ENCODE measurements around the gene SLC35E3.

Gene SLC35E3

GRCh38 chr12:68769941-68770340, 24.0 kb downstream of the SLC35E3 start:
- in situ Hi-C loops (cut with MboI; ENCODE audit: low sequenced_read_pairs) = no loop called here

DNA sequence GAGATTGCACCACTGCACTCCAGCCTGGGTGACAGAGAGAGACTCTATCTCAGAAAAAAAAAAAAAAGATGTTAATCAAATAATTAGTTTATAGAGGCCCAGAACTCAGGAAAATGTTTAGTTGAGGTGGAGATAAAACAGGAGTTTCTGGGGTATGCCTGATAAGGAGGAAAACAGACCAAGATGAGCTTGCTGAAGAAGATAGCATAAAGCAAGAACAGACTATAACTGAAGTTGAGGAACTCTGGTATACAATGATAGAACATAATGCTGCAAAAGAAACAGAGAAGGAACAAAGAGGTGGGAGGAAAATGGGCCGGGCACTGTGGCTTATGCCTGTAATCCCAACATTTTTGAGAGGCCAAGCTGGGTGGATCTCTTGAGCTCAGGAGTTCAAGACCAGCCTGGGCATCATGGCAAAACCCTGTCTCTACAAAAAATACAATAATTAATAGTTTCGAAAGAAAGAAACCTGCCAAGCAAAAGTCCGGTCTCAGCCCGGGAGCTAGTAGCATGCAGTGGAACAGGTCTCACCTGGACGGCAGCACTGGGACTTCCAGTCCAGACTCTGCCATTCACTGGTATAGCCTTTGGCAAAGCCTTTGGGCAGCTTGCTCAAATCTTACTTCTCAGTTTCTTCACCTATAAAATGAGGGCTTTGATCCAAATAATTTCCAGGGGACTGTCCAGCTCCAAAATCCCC, 25.4 kb downstream of the SLC35E3 start:
- in situ Hi-C loops (cut with MboI; ENCODE audit: low sequenced_read_pairs) = no loop called here

DNA sequence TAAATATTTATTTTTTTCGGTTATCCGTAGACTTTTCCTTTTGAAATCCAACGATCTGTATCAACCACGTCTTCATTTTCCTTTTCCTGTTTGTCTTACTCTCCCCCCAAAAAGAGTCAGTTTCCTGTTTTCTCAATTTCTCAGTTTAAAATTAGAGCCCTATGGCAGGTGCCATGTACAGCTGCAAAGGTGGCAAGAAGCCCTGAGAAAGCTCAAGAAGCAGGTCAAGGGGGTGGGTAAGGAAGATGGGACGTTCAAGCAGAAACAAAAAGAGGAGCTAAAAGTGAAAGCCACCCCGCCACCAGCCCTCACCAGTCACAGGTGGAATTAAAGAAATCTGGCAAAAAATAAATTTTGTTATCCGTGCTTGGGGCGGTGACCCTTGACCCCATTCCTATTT, 26.7 kb downstream of the SLC35E3 start:
- in situ Hi-C loops (cut with MboI; ENCODE audit: low sequenced_read_pairs) = no loop called here

DNA sequence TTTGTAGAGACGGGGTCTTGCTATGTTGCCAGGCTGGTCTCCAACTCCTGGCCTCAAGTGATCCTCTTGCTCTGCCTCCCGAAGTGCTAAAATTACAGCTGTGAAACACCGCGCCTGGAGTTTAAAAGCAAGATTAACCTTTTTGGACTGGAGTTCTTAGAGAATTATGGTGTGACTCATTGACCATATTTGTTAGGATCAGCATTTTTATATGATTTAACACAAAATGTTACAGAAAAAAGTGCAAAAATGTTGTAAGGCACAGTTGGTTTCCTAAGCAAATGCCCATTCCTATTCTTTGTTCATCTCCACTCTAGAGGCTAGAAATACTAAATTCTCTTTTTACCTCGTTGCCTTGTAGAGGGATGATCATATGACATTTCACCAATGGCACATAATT, 27.6 kb downstream of the SLC35E3 start:
- in situ Hi-C loops (cut with MboI; ENCODE audit: low sequenced_read_pairs) = no loop called here

DNA sequence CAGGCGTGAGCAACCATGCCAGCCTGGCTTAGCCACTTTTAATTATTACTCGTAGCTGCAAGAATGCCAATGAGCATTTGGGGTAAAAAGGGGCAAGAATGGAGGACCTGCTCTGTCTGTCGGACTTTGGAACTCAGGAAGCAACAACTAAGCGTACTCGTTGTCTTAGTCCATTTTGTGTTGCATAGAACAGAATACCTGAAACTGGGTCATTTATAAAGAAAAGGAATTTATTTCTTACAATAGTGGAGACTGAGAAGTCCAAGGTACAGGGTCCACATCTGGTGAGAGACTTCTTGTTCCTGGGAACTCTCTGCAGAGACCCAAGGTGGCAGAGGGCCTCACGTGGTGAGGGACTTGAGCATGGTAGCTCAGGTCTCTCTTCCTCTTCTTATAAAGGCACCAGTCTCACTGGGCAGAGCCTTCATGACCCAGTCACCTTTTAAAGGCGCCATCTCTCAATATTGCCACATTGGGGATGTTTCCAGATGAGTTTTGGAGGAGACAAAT, 29.2 kb downstream of the SLC35E3 start:
- in situ Hi-C loops (cut with MboI; ENCODE audit: low sequenced_read_pairs) = no loop called here

DNA sequence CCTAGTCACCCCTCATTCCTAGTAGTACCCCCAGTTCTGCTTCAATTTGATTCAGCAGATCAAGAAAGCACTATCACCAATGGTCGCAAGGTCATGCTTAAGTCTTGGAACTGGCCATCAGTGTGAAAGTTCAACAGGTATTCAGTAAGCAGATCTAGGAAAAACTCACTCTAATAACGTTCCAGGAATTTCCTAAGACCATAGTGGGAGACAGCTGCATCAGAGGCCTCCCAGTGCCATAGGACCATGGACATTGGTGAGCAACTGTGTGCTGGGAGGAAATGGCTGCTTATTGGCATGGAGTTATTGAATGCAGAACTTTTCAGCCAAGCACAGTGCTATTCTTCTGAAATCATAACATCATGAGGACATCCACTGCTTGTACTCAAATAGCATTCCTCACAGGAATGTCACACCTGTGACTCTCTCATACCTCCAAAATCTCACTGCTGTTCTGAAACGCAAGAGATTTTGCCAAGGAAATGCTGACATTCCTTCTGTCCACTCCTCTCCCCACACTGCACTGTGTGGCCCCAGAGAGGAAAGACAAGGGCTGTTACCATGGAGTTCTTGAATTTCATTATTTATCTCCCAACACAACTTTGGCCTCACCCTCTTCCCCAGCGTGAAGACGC, 31.1 kb downstream of the SLC35E3 start:
- in situ Hi-C loops (cut with MboI; ENCODE audit: low sequenced_read_pairs) = no loop called here

DNA sequence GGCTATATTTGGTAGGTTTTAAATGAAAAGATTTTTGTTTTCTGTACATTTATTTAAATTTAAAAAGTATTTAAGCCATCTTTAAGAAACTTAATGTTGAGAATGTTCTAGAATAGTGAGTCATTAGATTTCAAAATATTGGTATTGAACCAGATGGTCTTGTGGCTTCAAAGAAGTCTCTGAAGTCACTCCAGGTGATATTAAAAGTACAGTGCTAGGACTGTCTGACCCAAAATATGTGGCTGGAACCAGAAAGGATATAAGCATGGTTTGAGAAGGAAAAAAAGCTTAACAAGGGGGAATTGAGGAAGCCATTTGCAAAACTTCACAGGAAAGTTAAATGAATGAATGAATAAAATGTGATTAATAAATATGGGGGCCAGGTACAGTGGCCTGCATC, 33.3 kb downstream of the SLC35E3 start:
- in situ Hi-C loops (cut with MboI; ENCODE audit: low sequenced_read_pairs) = no loop called here

DNA sequence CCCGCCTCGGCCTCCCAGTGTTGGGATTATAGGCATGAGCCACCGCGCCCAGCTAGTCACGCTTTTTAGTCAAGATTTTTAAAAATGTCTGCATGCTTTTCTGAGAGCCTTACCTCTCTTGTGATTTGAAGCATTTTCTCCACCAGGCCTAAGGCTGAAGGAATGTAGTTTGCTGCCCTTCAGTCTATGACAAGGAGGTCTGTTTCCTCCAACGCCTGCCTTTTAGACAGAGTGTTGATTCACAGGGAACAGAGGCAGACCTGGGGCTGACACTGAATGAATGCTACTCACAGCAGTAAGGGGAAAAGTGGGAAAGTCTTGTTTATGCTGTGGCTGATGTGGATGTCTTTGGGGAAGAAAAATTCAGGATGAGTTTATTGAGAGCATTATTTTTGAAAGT, 34.8 kb downstream of the SLC35E3 start:
- in situ Hi-C loops (cut with MboI; ENCODE audit: low sequenced_read_pairs) = no loop called here

- in situ Hi-C loops (cut with MboI; ENCODE audit: low sequenced_read_pairs) = no loop called here
Observed at GRCh38 chr12:68781728-68782127, 35.8 kb downstream of the SLC35E3 start.

DNA sequence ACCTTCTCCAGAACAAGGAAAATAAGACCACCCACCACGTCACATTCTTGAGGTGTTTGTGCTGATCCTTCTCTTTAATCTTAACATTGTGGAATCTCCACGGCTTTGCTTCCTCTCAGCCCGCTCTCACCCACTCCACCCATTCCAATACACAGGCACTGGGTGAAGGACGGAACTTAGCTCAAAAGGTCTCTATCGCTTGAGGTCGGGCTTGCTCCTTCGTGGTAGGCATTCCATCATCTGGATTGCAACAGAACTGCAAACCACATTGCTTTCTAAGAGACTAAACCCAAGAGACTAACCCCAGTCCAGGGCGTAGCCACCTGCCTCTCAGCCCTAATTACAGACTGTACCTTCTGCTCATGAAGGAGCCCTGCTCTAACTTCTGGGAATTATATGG, 38.0 kb downstream of the SLC35E3 start:
- in situ Hi-C loops (cut with MboI; ENCODE audit: low sequenced_read_pairs) = no loop called here

- in situ Hi-C loops (cut with MboI; ENCODE audit: low sequenced_read_pairs) = no loop called here
Observed at GRCh38 chr12:68785358-68785757, 39.4 kb downstream of the SLC35E3 start.

DNA sequence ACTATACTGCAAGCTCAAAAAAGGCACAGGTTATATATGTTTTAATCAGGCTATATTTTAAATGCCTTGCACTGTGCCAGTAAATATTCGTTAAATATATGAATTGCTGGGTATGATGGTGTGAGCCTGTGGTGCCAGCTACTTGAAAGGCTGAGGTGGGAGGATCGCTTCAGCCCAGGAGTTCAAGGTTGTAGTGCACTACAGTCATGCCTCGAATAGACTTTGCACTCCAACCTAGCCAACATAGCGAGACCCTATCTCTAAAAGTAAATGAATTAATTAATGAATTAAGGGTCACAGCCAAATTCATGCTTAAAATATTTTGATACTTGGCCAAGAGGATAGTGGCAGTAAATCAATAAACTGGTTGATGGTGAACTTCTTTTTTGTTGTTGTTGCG, 39.8 kb downstream of the SLC35E3 start:
- in situ Hi-C loops (cut with MboI; ENCODE audit: low sequenced_read_pairs) = no loop called here

- in situ Hi-C loops (cut with MboI; ENCODE audit: low sequenced_read_pairs) = no loop called here
Observed at GRCh38 chr12:68786929-68787328, 41.0 kb downstream of the SLC35E3 start.

- in situ Hi-C loops (cut with MboI; ENCODE audit: low sequenced_read_pairs) = no loop called here
Observed at GRCh38 chr12:68788554-68789143, 42.7 kb downstream of the SLC35E3 start.

DNA sequence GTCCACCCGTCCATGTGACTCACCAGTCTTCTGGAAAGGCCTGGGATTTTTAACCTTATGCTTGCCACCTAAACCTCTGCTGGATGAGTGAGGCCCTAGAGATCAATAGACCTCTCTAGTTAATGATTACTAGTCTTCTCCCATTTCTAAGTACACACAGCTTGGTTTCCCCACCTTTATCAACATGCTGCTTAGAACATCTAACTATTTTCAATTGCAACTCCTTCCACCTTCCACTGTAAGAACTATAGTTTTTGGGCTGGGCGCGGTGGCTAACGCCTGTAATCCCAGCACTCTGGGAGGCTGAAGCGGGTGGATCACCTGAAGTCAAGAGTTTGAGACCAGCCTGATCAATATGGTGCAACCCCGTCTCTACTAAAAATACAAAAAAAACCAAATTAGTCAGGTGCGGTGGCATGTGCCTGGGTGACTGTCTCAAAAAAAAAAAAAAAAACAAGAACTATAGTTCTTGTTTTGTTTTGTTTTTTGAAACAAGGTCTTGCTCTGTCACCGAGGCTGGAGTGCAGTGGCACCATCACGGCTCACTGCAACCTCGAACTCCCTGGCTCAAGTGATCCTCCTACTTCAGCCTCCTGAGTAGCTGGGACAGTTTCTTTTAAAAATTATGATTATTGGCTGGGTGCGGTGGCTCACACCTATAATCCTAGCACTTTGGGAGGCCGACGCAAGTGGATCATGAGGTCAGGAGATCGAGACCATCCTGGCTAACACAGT, 43.3 kb downstream of the SLC35E3 start:
- in situ Hi-C loops (cut with MboI; ENCODE audit: low sequenced_read_pairs) = no loop called here

GRCh38 chr12:68790081-68790951, 44.3 kb downstream of the SLC35E3 start:
- in situ Hi-C loops (cut with MboI; ENCODE audit: low sequenced_read_pairs) = no loop called here

- in situ Hi-C loops (cut with MboI; ENCODE audit: low sequenced_read_pairs) = no loop called here
Observed at GRCh38 chr12:68790952-68791234, 44.9 kb downstream of the SLC35E3 start.

DNA sequence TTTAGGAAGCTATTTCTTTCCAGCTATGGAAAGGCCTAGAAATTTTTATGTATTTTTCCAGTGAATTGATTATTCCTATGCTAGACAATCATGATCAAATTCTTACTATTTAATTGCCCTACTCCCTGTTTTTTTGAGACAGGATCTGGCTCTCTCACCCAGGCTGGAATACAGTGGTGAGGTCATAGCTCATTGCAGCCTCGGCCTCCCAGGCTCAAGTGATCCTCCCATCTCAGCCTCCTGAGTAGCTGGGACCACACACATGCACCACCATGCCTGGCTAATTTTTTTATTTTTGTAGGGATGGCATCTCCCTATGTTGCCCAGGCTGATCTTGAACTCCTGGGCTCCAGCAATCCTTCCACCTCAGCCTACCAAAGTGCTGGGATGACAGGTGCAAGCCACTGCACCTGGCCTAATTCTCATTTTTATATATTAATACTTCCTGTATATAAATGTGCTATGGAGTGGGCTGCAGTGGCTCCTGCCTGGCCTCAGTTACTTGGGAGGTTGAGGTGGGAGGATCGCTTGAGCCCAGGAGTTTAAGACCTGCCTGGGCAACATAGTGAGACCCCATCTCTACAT, 46.0 kb downstream of the SLC35E3 start:
- in situ Hi-C loops (cut with MboI; ENCODE audit: low sequenced_read_pairs) = no loop called here

- in situ Hi-C loops (cut with MboI; ENCODE audit: low sequenced_read_pairs) = no loop called here
Observed at GRCh38 chr12:68792952-68793351, 47.0 kb downstream of the SLC35E3 start.

DNA sequence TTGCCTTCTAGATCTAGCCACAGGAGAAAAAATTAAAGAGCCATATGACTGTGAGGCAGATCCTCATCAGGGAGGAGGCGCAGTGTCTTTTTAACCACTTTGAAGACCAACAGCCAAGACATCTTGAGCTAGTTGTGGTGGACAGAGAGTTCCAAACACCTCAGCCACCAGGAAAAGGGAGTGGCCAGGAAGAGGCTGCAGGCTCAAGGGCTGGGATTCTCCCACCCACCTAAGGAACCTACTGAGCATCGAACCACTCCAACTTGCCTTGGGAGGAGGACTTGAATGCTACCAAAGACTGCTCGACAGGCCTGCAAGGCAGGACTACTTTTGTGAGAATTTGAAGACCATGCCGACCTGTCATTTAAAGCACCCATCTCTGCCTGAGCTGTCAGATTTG, 47.5 kb downstream of the SLC35E3 start:
- in situ Hi-C loops (cut with MboI; ENCODE audit: low sequenced_read_pairs) = no loop called here

All from HL-60/S4 (cell line).